ENCODE data around the gene SYF2.
A peak's percentile ranks its signal among the peaks of the same experiment; 100 is the strongest.
"Not testable (repeated sequence)": the region's sequence is repeated elsewhere in the genome, so short reads cannot be mapped to it uniquely, and the experiment has no call there.

SYF2 gene

DNA sequence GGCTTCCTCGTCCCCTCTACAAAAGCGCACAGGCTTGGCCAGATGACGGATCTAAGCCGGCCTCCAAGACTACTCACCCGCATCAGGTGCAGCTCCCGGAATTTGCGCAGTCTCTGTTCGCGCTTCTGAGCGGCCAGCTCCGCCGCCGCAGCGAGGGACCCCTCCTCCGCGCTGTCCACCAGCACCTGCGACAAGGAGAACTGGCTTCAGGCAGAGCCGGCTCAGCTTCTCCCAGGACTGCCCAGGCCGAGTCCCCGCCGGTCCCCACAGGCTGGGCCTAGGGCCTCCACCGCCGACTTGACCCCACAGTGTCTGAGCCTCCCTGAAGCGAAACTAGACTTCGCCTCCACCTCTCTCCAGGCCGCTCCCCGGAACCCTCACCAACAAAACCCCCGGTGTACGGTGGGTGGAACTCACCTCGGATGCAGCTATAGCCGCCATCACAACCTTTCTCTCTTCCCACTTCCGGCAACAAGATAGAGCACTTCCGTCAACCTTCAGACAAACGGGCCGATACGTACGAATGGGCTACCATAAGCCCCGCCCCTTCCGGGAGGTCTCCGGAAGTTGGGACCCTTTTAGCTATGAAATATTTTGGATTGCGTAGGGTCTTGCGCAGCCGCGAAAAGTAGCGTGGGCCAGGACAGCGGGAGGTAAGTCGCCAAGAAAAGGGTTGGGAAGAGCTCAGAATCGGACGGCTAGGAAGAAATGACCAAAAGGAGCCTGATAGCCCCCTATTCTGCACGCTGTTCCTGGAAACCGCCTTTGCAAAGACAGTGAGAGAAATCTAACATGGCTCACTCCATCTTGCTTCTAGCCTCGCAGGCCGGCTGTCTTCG, at the start of gene SYF2:
SYF2 (minus strand) TSS at position 476 of the 839 bp plus-strand sequence; CDS start at position 441, 35 bp downstream.
- peak; percentile 90 for DNase-seq

DNA sequence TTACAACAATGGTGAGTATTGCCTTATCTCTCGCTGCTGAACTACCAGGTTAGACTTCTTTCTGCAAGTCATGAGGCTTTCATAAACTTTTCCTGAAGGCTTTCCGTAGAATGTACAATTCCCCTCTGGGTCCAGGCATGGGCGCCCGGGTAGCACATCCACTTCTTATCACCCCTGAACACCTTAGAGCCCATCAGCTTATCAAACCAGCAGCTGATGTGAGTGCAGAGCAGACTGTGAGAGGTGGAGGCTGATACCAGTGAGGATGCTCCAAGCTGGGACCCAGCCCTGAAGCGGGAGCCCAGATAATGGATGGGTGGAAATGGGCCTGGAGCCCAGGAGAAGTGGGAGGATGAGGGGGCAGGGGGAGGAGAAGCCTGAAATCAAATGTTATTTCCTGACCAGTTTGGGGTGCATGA, 47.4 kb upstream of the SYF2 start:
- not testable (repeated sequence) for DNase-seq

DNA sequence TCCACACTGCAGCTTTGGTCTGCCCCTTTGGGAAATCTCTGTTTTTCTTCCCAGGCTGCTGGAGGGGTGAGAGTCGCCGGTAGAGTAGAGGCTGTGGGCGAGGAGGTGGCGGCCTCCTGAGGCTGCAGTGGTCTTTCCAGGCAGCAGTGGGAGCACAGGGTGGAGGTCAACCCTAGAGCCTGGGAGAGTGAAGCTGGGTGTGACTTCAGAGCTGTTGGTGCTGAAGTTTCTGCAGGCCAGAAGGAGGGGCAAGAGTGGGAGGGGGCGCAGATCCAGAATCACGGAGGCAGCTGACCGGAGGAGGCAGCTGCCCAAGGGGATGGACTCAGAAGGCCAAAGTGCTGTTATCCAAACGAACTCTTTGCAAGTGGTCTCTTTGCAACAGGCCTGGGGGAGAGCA, 46.5 kb upstream of the SYF2 start:
- DNase-seq = not testable (repeated sequence)

DNA sequence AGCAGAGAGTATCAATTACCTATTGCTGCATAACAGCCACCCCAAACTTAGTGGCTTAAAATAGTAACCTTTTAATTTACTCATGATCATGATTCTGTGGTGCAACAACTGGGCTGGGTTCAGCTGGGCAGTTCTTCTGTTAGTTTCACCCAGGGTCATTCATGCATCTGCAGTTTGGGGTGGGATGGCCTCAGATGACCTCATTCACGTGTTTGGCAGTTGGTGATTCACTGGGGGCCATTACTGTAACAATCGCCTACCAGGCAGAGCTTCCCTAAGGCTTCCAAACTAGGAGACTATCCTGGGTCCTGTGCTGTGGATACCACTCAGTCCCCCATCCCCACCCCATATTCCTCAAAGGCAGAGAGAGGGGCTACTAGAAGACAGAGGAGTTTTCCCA, 46.1 kb upstream of the SYF2 start:
- not testable (repeated sequence) for DNase-seq

DNA sequence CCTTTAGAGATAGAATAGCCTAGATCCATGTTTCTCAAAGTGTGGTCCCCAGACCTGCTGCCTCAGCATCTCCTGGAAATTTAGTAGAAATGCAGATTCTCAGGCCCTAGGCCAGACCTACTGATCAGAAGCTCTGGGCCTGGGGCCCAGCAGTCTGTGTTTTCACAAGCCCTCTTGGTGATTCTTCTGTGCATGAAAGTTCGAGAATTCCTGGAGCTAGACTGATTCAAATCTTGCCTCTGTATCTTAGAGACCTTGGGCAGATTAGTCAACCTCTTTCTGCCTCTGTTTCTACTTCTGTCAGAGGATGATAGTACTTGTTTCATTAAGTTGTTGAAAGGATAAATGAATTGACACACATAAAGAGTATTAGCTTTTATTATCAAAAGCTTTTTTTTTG, 45.0 kb upstream of the SYF2 start:
- not testable (repeated sequence) for DNase-seq

DNA sequence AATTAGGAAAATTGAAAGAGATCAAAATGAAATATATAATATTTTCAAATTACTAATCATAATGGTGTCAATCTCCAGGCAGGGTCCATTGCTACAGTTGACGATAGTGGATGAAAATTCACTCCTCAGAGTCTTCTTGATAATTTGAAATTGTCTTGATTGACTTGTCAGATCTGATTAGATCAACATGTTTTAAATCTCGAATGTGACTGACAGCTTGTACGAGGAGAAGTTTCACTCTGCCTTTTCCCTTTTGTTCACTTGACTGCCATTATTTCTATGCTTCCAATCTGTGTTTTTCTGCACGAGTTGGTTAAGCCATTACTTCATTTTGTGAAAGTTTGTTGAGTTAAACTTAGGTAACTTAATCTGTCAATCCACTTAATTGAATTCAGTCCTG, 43.3 kb upstream of the SYF2 start:
- DNase-seq = not testable (repeated sequence)

DNA sequence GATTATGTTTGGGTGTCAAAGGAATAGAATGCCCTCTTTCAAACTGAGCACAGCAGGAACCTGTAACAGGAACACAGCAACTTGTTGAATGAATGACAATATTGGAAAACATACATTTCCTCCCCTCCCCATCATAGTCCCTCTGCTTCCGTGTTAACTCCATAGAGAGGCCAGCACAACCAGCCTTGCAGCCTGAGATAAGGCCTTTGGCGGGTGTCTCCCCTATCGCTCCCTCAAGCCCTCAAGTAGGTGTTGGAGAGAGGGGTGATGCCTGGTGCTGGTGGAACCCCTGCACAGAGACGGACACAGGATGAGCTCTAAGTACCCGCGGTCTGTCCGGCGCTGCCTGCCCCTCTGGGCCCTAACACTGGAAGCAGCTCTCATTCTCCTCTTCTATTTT, 39.9 kb upstream of the SYF2 start, which contains the start of gene RHD:
RHD (plus strand) TSS at position 272 of the 400 bp plus-strand sequence; CDS start at position 311, 39 bp downstream.
- DNase-seq = not testable (repeated sequence)

DNA sequence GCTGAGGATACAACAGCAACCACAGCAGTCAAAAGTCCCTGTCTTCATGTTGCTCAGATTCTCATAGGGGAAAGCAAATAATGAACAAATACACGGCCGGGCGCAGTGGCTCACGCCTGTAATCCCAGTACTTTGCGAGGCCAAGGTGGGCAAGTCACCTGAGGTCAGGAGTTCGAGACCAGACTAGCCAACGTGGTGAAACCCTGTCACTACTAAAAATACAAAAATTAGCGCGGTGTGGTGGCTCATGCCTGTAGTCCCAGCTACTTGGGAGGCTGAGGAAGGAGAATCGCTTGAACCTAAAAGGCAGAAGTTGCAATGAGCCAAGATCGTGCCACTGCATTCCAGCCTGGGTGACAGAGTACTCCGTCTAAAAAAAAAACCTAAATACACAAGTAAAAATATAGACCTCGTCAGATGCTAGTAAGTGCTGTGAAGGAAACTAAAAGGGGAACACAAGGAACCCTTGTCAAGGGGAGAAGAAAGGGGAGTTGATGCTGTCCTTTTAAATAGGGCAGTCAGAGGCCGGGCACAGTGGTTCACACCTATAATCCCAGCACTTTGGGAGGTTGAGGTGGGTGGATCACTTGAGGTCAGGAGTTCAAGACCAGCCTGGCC, 36.0 kb upstream of the SYF2 start:
- not testable (repeated sequence) for DNase-seq

DNA sequence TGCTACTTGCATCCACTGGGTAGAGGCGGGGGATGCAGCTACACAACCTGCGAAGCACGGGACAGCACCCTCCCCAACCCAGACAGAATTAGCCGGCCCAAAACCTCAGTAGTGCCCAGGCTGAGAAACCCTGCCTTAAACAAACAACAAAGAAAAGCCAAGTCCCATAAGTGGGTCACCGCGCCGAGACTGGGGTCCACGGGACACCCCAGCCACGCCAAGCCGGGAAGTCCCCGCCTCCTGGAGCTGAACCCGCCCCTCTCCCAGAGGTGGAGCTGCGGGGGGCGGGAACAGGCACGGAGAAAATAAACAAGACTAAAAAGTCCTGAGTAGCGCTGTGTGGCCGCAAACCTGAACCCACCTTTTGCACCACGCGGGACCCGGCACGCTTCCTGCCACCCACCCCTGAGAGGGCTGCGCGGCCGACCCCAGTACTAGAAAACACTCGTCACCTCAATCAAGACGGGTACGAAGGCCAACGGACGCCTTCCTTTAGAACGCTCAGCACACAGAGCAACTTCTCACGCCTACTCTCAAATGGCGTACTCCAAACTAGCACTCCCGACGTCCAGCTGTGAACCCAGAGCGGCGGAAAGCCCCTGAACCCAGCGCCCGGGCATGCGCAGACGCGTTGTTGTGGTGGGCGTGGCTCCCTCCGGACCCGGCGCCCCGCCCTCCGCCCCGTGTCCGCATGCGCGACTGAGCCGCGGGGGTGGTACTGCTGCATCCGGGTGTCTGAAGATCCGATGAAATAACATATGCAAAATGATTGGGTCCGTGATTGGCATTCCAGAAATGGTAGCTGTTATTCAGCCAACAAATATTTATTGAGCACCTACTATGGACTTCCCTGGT, 35.2 kb upstream of the SYF2 start:
- DNase-seq = not testable (repeated sequence)

DNA sequence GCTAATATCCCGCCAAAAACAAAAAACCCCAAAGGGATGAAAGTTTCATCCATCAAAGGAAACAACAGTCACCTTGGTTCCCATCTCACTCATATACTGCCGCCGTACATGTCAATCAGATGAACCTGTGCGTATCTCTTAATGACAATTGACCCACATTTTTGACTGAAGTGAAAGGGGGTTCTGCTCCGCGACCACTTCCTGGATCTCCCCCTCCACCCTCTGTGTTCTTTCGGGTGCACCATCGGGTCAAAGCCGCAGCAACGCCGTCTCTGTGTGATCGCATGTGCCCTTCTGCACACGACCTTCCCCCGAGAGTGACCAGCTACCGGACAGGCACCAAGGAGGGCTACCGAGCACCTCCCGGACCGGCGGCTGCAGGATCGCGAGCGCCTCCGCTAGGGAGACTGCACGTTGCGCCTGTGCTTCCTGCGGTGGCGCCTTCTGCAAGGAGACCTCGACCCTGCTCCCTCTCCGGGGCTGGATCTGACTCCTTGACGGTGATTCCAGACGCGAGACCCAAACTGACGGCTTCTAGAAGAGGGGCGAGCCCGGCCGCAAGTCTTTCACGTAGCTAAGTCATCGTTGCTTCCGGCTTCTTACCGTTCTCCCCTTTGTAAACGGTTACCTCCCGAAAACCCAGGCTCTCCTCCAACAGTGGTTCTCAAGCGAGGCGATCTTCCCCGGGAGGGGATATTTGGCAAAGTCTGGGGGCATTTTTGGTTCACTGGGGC, 34.4 kb upstream of the SYF2 start:
- DNase-seq = not testable (repeated sequence)

DNA sequence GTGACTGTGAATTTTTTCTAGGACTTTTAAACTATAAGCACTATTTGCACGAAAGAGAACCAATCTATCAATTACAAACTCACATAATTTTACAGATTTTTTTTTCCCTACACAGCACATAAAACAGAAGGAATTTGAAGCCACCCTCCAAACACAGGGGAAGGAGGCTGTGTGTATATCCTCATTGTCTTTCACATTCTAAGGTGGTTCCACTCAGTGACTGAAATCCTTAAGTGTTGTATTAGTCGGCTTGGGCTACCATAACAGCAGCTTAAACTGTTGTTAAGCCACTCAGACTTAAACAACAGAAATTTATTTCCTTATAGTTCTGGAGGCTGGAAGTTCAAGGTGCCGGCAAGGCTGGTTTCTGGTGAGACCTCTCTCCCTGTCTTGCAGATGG, 28.0 kb upstream of the SYF2 start:
- DNase-seq = not testable (repeated sequence)

DNA sequence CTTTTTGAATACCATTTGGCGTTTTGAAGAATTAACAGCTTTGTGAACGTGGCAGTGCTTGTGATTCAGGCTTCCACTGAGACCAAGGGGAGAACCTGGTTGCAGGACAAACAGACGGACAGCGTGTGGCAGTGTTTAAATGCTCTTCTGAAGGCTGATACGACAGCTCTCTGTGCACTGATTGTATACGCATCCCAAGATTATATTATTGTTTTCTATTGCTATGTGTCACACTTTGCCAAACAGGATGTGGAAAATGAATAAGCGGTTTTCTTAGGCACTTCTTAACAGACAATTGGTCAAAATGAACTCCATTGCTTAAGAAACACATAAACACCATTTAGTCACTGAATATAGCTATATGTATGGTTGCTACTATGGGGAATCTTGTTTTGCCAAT, 27.5 kb upstream of the SYF2 start:
- DNase-seq = not testable (repeated sequence)

DNA sequence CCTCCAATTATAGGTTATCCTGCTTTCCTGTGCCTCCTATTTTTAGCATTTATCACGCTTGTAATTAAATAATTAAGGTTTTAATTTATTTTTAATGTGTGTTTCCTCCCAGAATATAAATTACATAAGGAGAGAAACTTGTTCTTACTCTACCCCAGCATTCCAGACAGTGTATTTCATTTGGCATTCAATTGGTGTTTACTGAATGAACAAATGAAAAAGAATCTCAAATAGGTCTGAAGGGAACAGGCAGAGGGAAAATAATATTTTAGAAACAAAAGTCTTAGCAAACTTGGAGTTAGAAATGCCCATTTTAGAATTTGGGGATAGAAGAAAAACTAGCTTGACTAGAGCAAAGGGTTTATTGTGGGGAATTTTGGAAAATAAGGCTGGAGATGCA, 24.9 kb upstream of the SYF2 start:
- DNase-seq = no peak

DNA sequence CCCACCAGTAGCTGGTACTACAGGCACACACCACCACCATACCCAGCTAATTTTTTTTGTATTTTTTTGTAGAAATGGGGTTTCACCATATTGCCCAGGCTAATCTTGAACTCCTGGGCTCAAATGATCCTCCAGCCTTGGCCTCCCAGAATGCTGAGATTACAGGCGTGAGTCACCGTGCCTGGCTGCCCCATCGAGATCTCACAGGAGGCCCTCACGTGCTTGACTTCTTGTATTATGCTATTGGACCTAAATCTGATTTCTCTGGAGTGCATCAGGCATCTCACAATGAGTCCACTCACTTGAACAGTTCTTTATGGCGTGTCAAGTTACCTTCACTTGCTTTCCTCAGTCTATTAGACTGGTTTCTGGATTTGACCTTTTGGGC, 24.3 kb upstream of the SYF2 start:
- DNase-seq = no peak

DNA sequence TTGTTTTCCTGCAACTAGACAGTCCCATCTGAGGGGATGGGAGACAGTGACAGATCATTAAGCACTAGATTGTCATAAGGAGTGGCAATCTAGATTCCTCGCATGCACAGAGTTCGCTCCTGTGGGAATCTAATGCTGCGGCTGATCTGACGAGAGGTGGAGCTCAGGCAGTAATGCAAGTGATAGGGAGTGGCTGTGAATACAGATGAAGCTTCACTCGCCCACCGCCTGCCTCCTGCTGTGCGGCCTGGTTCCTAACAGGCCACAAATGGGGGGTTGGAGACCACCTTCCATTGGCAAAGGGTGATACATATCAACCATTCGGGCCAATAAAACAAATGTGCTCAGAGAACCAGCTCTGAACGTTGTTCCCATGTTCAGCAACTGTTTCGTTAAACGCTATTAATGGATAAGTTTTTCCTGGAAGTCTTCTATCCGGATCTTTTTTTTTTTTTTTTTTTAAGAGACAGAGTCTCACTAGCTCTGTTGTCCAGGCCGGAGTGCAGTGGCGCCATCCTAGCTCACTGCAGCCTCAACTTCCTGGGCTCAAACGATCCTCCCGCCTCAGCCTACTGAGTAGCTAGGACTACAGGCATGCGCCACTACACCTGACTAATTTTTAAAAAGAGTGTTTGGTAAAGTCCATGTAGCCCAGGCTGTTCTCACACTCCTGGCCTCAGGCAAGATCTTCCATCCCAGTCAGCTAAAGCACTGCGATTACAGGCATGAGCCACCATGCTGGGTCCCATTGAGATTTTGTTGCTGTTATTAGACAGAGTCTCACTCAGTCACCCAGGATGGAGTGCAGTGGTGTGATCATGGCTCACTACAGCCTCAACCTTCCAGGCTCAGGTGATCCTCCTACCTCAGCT, 23.6 kb upstream of the SYF2 start:
- DNase-seq = no peak

DNA sequence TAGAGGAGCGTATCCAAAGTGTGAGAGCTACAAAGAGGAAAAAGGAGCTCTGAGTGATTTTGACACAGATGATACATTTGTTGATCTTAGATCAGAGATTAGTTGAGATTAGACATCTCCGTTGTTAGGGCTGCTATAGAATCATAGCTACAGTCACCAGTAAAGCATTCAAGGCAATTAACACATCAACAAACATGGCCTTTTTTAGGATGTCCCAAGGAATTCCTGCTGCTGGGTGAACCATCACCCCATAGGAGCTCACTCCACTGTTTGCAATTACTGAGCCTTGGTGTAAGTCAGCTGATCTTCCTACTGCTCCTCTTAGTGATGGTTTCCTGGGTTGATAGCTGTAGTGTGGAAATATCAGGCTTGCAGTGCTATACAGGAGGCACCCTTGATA, 21.6 kb upstream of the SYF2 start:
- DNase-seq = peak; percentile 82

DNA sequence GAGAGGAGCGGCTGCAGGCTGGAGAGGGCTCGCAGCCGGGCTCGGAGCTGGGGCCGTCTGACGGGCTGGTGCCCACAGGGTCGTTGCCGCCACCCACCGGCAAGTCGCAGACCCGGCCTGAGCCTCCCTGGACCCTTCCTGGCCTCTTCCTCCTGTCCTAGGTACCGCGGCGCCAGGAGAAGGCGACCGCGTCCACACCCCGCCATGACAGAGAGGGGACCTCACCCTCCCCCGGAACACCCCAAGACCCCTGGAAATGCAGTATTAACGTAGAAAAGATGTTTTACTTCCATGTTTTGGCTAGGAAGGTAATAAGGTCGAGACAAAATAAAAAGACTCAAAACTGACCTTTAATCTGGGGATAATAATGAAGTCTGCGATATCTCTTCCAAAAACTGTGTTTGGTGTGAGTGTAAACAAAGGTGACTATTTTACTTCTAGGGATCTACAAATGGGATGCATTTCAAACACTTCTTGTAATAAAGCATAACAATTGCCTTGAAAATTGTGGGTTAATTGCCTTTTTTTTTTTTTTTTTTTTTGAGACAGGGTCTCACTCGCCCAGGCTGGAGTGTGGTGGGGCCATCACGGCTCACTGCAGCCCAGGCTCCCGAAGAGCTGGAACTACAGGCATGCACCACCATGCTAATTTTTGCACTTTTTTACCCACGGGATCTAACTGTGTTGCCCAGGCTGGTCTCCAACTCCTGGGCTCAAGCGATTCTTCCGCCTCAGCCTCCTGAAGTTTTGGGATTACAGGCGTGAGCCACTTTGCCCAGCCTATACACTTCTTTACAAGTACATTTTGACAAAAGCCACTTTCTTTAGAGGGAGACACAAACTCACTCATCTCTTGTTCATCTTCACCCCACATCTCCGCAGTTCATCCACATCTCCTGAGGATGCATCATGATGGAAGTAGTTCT, 15.8 kb upstream of the SYF2 start:
- DNase-seq = no peak

DNA sequence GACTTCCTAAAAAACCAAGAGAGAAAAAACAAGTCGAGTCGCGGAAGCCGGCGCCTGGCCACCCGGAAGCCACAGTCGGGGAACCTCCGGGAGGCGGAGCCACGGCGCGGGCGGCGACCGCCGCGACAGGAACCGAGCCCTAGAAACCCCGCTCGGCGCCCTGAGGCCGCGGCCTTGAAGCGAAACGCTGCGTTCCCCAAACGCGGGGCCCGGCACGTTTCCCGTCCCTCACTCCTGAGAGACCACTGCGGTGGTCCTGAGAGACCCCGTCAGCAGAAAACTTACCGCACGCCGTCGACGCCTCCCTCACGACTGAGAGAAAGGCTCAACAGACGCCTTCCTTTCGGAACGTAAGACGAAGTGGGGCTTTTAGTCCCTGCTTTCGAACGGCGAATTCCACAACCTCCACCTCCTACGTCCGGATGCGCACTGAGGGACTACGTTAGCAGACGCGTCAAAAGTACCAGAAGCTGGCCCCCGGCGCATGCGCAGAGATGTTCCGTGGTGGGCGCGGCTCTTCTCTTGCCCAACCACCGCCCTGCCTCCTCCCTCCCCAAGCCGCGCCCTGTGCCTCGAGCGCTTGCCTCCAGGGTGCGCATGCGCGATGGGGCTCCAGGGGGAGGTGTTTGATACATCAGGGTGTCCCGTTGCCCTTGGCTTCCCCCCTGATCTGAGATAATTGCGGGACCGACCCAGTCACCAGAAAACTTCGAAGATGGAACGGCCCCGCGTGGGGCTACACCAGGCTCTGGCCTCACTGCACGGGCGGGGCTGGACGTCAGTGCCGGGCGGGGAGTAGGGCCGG, 14.9 kb upstream of the SYF2 start, which contains the start of gene RSRP1:
RSRP1 (minus strand) TSS at position 431 of the 805 bp plus-strand sequence. CDS start 491 bp downstream, outside the sequence.
- DNase-seq = peak; percentile 87

DNA sequence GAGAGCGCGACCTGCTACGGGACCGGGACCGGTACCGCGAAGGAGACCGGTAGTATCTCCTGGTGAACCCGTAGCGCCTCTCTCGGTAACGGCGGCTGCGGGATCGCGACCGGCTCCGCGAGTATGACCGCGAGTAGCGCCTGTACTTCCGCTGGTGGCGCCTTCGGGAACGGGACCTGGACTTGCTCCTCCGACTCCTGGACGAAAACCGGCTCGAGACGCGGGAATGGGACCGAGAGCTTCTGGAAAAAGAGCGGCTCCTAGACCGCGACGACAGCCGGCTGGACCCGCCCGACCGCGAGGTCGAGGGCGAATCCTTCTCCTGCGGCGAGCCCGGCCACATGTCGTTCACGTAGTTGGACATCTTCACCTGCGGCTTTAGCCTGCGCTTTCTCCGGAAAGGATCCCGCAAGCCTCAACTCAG, 14.3 kb upstream of the SYF2 start:
- no peak for DNase-seq

All from kidney glomerular epithelial cell (primary cell).